Endothelial cell of umbilical vein (primary cell): ENCODE data around the gene ENTPD7. TPM values are rescaled to one million over a fixed set of nuclear protein-coding genes. Genes with fewer than 3 reads are reported as not detected.

ENCODE experiments used
- BruUV-seq: library from RNA; stranded (reverse); fragments of 400-500 nt; replicated peaks from 2 replicates; lab custom pipeline; 2021; lab: Mats Ljungman, UMichigan
- CTCF ChIA-PET: fragments of 300-600, 350-600 bp; sonication (Branson Sonifier 250); formaldehyde crosslinking; loops from one replicate; lab custom pipeline; 2021; ENCODE audit warnings: antibody characterized with exemption, inconsistent platforms; lab: Charles Lee
- POLR2A ChIA-PET: fragments of 300-600, 350-600 bp; sonication (Branson Sonifier 250); formaldehyde crosslinking; loops from one replicate; lab custom pipeline; 2021; ENCODE audit warnings: antibody characterized with exemption, inconsistent platforms; lab: Charles Lee
- DNase-seq: peaks from one replicate; pipeline ENCODE4 v3.0.0-alpha.2; 2011; ENCODE audit warnings: low read depth, low spot score
- FAIRE-seq: peaks from 2 replicates; lab custom pipeline; 2011; peaks lifted over from hg19 to GRCh38; lab: Jason Lieb, UNC
- H2AFZ ChIP-seq: 2 replicates; pipeline ENCODE4 v1.6.0; 2012; ENCODE audit warnings: low read depth, low read length, control low read depth, inconsistent platforms
- H3K27ac ChIP-seq: 2 replicates; pipeline ENCODE4 v1.5.1; 2011; ENCODE audit warnings: low read depth, mild to moderate bottlenecking, control low read depth, low read length, moderate library complexity; ENCODE audit not compliant: insufficient read depth
- H3K27me3 ChIP-seq, 2 experiments: 2 replicates each; pipeline versions ENCODE4 v1.6.0 to v1.6.1; 2011; ENCODE audit warnings: low read length in 2 of 2, mixed read lengths in 1 of 2; ENCODE audit not compliant: control insufficient read depth in 2 of 2, insufficient read depth in 2 of 2
- H3K36me3 ChIP-seq, 2 experiments: 2 replicates in 1 of 2; 3 replicates in 1 of 2; pipeline ENCODE4 v1.5.1; 2011; ENCODE audit warnings: low read length in 2 of 2, mild to moderate bottlenecking in 1 of 2, moderate library complexity in 1 of 2; ENCODE audit not compliant: control insufficient read depth in 2 of 2, insufficient read depth in 2 of 2; ENCODE audit errors: extremely low read depth in 1 of 2
- H3K4me1 ChIP-seq: 3 replicates; pipeline ENCODE4 v1.5.1; 2011; ENCODE audit warnings: mild to moderate bottlenecking, low read length; ENCODE audit not compliant: control insufficient read depth, insufficient read depth; ENCODE audit errors: extremely low read depth
- H3K4me2 ChIP-seq: 2 replicates; pipeline ENCODE4 v1.6.1; 2011; ENCODE audit warnings: low read length, control low read depth, mixed read lengths; ENCODE audit not compliant: insufficient read depth
- H3K4me3 ChIP-seq, 3 experiments: fragments of 200-600 bp in 1 of 3; sonication (generic), shearing (Covaris generic) in 1 of 3; replicated peaks in 1 of 3; 2 replicates each; pipeline ENCODE4 v1.5.1; 2011 to 2016; ENCODE audit warnings: control low read depth in 3 of 3, low read length in 3 of 3, mild to moderate bottlenecking in 2 of 3, inconsistent platforms in 1 of 3, low read depth in 1 of 3, moderate library complexity in 1 of 3; ENCODE audit not compliant: insufficient read depth in 1 of 3
- H3K79me2 ChIP-seq: 2 replicates; pipeline ENCODE4 v1.6.0; 2012; ENCODE audit warnings: low read length, inconsistent platforms; ENCODE audit not compliant: control insufficient read depth, insufficient read depth
- H3K9ac ChIP-seq: replicated peaks from 2 replicates; pipeline ENCODE3; 2011; ENCODE audit warnings: low read length, control low read depth; ENCODE audit not compliant: insufficient read depth; ENCODE audit errors: extremely low read depth
- H3K9me1 ChIP-seq: replicated peaks from 3 replicates; pipeline ENCODE4 v1.6.0; 2011; ENCODE audit warnings: mild to moderate bottlenecking, low read length; ENCODE audit not compliant: control insufficient read depth, insufficient read depth; ENCODE audit errors: extremely low read depth
- H3K9me3 ChIP-seq: replicated peaks from 2 replicates; pipeline ENCODE4 v1.5.1; 2012; ENCODE audit warnings: low read length, inconsistent platforms; ENCODE audit not compliant: control insufficient read depth, insufficient read depth
- H4K20me1 ChIP-seq: replicated peaks from 2 replicates; pipeline ENCODE3; 2011; ENCODE audit warnings: mild to moderate bottlenecking, low read length; ENCODE audit not compliant: control insufficient read depth, insufficient read depth; ENCODE audit errors: extremely low read depth
- EZH2 ChIP-seq: IDR thresholded peaks from 2 replicates; pipeline ENCODE4 v1.6.1; 2012; ENCODE audit warnings: borderline replicate concordance, low read depth, mild to moderate bottlenecking, moderate library complexity, low read length, inconsistent platforms; ENCODE audit not compliant: severe bottlenecking
- FOS ChIP-seq: IDR thresholded peaks from 2 replicates; pipeline ENCODE4 v1.6.1; 2011; ENCODE audit warnings: mild to moderate bottlenecking, low read length, moderate library complexity, borderline replicate concordance; ENCODE audit not compliant: insufficient read depth
- GATA2 ChIP-seq: IDR thresholded peaks from 2 replicates; pipeline ENCODE4 v1.7.0; 2011; ENCODE audit warnings: low read depth, mild to moderate bottlenecking, moderate library complexity, mixed read lengths, low read length; ENCODE audit not compliant: insufficient read length, insufficient read depth
- JUN ChIP-seq: IDR thresholded peaks from 2 replicates; pipeline ENCODE4 v1.6.1; 2011; ENCODE audit warnings: borderline replicate concordance, low read depth; ENCODE audit not compliant: insufficient read length, insufficient read depth
- MYC ChIP-seq: IDR thresholded peaks from one replicate; pipeline ENCODE4 v1.6.1; 2011; ENCODE audit warnings: mild to moderate bottlenecking, low read depth, low read length
- POLR2A ChIP-seq: IDR thresholded peaks from 2 replicates; pipeline ENCODE4 v1.6.1; 2012; ENCODE audit warnings: low read depth, mild to moderate bottlenecking, control low read depth, low read length
- POLR2AphosphoS5 ChIP-seq: IDR thresholded peaks from 2 replicates; pipeline ENCODE4 v1.6.1; 2012; ENCODE audit warnings: low read depth, mild to moderate bottlenecking, control low read depth, low read length, moderate library complexity; ENCODE audit not compliant: insufficient read depth
- dilution Hi-C: fragments of 300-500 bp; cut with MboI; formaldehyde crosslinking; loops from one replicate; pipeline ENCODE4 v1.15.0; 2019; ENCODE audit warnings: low sequenced_read_pairs; ENCODE audit not compliant: extremely low pct_ligation_motif_present
- intact Hi-C: fragments of 100-400 bp; cut with micrococcal nuclease; formaldehyde crosslinking; loops from one replicate; pipeline ENCODE4 v1.10.0; 2022
- polyA plus RNA-seq, 4 experiments: library from polyadenylated mRNA; depleted of rRNA in 3 of 4; stranded (reverse) in 3 of 4; unstranded in 1 of 4; fragments of >200 nt; gene quantifications; 2 replicates each; pipeline versions ENCODE4 v1.2.1 to v1.2.3, GENCODE V29; 2011 to 2012; ENCODE audit warnings: missing spikeins in 1 of 4
- total RNA-seq: library from RNA; stranded (reverse); gene quantifications from 2 replicates; pipeline ENCODE4 v1.2.3, GENCODE V29; 2021
- TF ChIP-seq, protein P1 (sequence below): IDR thresholded peaks from 2 replicates; pipeline ENCODE4 v1.6.1; 2011; ENCODE audit not compliant: insufficient read depth, insufficient read length
- TF ChIP-seq, protein P2 (sequence below), 2 donors: IDR thresholded peaks; 1 replicate in 1 of 2; 2 replicates in 1 of 2; pipeline ENCODE4 v1.5.1; 2011; ENCODE audit warnings: low read length in 2 of 2, mild to moderate bottlenecking in 2 of 2, moderate library complexity in 2 of 2, control low read depth in 1 of 2, inconsistent platforms in 1 of 2, low read depth in 1 of 2; ENCODE audit not compliant: insufficient read depth in 1 of 2; ENCODE audit errors: extremely low read depth in 1 of 2

ENTPD7 gene
- total and polyA plus RNA-seq, 2 donors (not counting 3 experiments of a cell fraction or from before 2014, with no cell fraction given): 10.1 to 20.6 TPM

GRCh38 chr10:99693933-99694583, 34.7 kb downstream of the ENTPD7 start:
- Histone ChIP-seq H3K4me1 (no peaks in the 10 kb centered on the region), H3K27me3 (no peaks in the 10 kb centered on the region), H3K36me3 (peaks cover 8 to 18% of the 10 kb centered on the region in 2 experiments), H2AFZ (no peak overlapping the region), H3K27ac (no peak overlapping the region), H4K20me1 (no peaks in the 10 kb centered on the region), H3K9me1 (no peaks in the 10 kb centered on the region), H3K4me2 (no peak overlapping the region), H3K4me3 (no peak overlapping the region), H3K9me3 (no peaks in the 10 kb centered on the region), H3K79me2 (no peaks in the 10 kb centered on the region), H3K9ac (no peak overlapping the region)
- dilution Hi-C loops (no loop called here), intact Hi-C loops (no loop called here)
- POLR2A ChIA-PET: no interaction called here
- DNase-seq (no peak), FAIRE-seq (no peak)
- CTCF ChIA-PET: no interaction called here
- TF ChIP-seq, protein P1, sequence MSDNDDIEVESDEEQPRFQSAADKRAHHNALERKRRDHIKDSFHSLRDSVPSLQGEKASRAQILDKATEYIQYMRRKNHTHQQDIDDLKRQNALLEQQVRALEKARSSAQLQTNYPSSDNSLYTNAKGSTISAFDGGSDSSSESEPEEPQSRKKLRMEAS: no peak
- TF ChIP-seq JUN: no peak
- no peak for TF ChIP-seq FOS
- TF ChIP-seq, protein P2, sequence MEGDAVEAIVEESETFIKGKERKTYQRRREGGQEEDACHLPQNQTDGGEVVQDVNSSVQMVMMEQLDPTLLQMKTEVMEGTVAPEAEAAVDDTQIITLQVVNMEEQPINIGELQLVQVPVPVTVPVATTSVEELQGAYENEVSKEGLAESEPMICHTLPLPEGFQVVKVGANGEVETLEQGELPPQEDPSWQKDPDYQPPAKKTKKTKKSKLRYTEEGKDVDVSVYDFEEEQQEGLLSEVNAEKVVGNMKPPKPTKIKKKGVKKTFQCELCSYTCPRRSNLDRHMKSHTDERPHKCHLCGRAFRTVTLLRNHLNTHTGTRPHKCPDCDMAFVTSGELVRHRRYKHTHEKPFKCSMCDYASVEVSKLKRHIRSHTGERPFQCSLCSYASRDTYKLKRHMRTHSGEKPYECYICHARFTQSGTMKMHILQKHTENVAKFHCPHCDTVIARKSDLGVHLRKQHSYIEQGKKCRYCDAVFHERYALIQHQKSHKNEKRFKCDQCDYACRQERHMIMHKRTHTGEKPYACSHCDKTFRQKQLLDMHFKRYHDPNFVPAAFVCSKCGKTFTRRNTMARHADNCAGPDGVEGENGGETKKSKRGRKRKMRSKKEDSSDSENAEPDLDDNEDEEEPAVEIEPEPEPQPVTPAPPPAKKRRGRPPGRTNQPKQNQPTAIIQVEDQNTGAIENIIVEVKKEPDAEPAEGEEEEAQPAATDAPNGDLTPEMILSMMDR (IDR thresholded peaks at IDR 0.05; ENCODE audit: extremely low read depth in 1 of 2, insufficient read depth in 1 of 2, low read depth in 1 of 2, low read length in 2 of 2): no peak
- no peak for TF ChIP-seq POLR2AphosphoS5
- no peak for TF ChIP-seq GATA2
- TF ChIP-seq POLR2A: no peak
- TF ChIP-seq MYC: no peak
- no peak for TF ChIP-seq EZH2
- BruUV-seq: no TSS peak
